Motor neuron (in vitro differentiated cells): ENCODE measurements around the gene INPP5D. TPM values are rescaled to one million over a fixed set of nuclear protein-coding genes. Genes with fewer than 3 reads are reported as not detected.

Experiments used
- ATAC-seq, 8 experiments: fragments of 200-7000 bp; cut with Tn5 transposase; replicated peaks in 6 of 8; 2 replicates each; pipeline ENCODE4 v1.8.0; 2021; ENCODE audit warnings: mild to moderate bottlenecking in 8 of 8, moderate library complexity in 8 of 8
- H3K27ac ChIP-seq, 2 donors: fragments of 250-450 bp; sonication (Bioruptor Pico); 2 replicates each; pipeline ENCODE4 v1.9.0; 2021; ENCODE audit warnings: antibody characterized with exemption in 2 of 2, mild to moderate bottlenecking in 2 of 2, moderate library complexity in 1 of 2
- H3K4me1 ChIP-seq, 2 donors: fragments of 250-450 bp; sonication (Bioruptor Pico); replicated peaks in 1 of 2; 2 replicates each; pipeline ENCODE4 v1.6.1; 2021; ENCODE audit warnings: antibody characterized with exemption in 2 of 2, mild to moderate bottlenecking in 2 of 2, moderate library complexity in 1 of 2
- H3K4me3 ChIP-seq, 5 donors: fragments of 250-450 bp; sonication (Bioruptor Pico); 2 replicates each; pipeline ENCODE4 v1.9.0; 2021; ENCODE audit warnings: antibody characterized with exemption in 5 of 5, mild to moderate bottlenecking in 5 of 5, moderate library complexity in 4 of 5
- WGBS, 10 experiments: fragments of 450-650 bp; shearing (Covaris generic); methylation state at CpG; one replicate each; pipeline ENCODE4 v1.0.0; 2022; 5-methylcytosine and 5-hydroxymethylcytosine counted together
- in situ Hi-C, 9 experiments: fragments of 400-800 bp; cut with MboI; loops; one replicate each; pipeline ENCODE4 v1.15.0; 2021; ENCODE audit warnings: low sequenced_read_pairs in 9 of 9, low pct_unique_long_range_greater_than_20kb in 2 of 9; ENCODE audit not compliant: unreplicated experiment in 9 of 9
- total RNA-seq, 8 experiments: library from RNA; unstranded; fragments of 300-600 nt; gene quantifications; 2 replicates each; pipeline versions ENCODE4 v1.2.3 to v1.2.4, GENCODE V29; 2022

The INPP5D gene
- total RNA-seq, 8 experiments from 2014 or later: 2.0 to 8.5 (median 3.8) TPM

- Histone ChIP-seq H3K4me1 (no peaks in the 10 kb centered on the region), H3K4me3 (no peak overlapping the region), H3K27ac (no peak overlapping the region)
- WGBS, 10 experiments: 20 to 100% (median 84%) methylated on average over 1 to 12 of the region's 21 CpGs; no CpG with 5 or more reads in 4 of the 10 experiments
- in situ Hi-C loops: no loop called here
- no peak for ATAC-seq
Observed at GRCh38 chr2:233124421-233125080, 64.4 kb downstream of the INPP5D start.

- Histone ChIP-seq H3K4me1 (no peaks in the 10 kb centered on the region), H3K4me3 (no peak overlapping the region), H3K27ac (no peak overlapping the region)
- 40 to 100% (median 73%) methylated on average over 1 to 4 of the region's 20 CpGs; no CpG with 5 or more reads in 4 of the 10 experiments for WGBS, 10 experiments
- in situ Hi-C loops: no loop called here
- no peak for ATAC-seq
Observed at GRCh38 chr2:233125455-233126065, 65.4 kb downstream of the INPP5D start.

GRCh38 chr2:233129351-233129978, 69.3 kb downstream of the INPP5D start:
- in situ Hi-C loops: no loop called here
- peak in 2 of 8 experiments; percentile 27 to 47 for ATAC-seq
- Histone ChIP-seq H3K4me3 (no peak overlapping the region), H3K27ac (no peak overlapping the region), H3K4me1 (no peaks in the 10 kb centered on the region)
- 0 to 90% (median 41%) methylated on average over 2 to 7 of the region's 9 CpGs; no CpG with 5 or more reads in 1 of the 10 experiments for WGBS, 10 experiments

GRCh38 chr2:233130024-233130423, 69.9 kb downstream of the INPP5D start:
- no peak for ATAC-seq
- Histone ChIP-seq H3K4me3 (no peak overlapping the region), H3K27ac (no peak overlapping the region), H3K4me1 (no peaks in the 10 kb centered on the region)
- in situ Hi-C loops: no loop called here
- 59 to 100% (median 93%) methylated on average over 1 to 5 of the region's 6 CpGs; no CpG with 5 or more reads in 3 of the 10 experiments for WGBS, 10 experiments

GRCh38 chr2:233130481-233131020, 70.4 kb downstream of the INPP5D start:
- in situ Hi-C loops: no loop called here
- WGBS, 10 experiments: 41 to 100% (median 73%) methylated on average over 1 to 5 of the region's 7 CpGs; no CpG with 5 or more reads in 2 of the 10 experiments
- no peak overlapping the region for H3K27ac ChIP-seq
- H3K4me3 ChIP-seq: no peak overlapping the region
- peak in 2 of 8 experiments; percentile 14 to 41 for ATAC-seq
- H3K4me1 ChIP-seq: no peaks in the 10 kb centered on the region

- no peak for ATAC-seq
- Histone ChIP-seq H3K4me3 (no peak overlapping the region), H3K4me1 (no peaks in the 10 kb centered on the region), H3K27ac (no peak overlapping the region)
- in situ Hi-C loops: no loop called here
- WGBS, 10 experiments: 10 to 93% (median 75%) methylated on average over 2 to 7 of the region's 9 CpGs
Observed at GRCh38 chr2:233131936-233132720, 72.0 kb downstream of the INPP5D start.

- Histone ChIP-seq H3K4me1 (no peaks in the 10 kb centered on the region), H3K27ac (no peak overlapping the region), H3K4me3 (no peak overlapping the region)
- 0 to 100% (median 75%) methylated on average over 1 of the region's 1 CpG; no CpG with 5 or more reads in 6 of the 10 experiments for WGBS, 10 experiments
- ATAC-seq: no peak
- in situ Hi-C loops: no loop called here
Observed at GRCh38 chr2:233133239-233133638, 73.1 kb downstream of the INPP5D start.

- in situ Hi-C loops: no loop called here
- Histone ChIP-seq H3K4me1 (peaks cover 9 to 15% of the 10 kb centered on the region in 2 donors), H3K27ac (no peak overlapping the region), H3K4me3 (no peak overlapping the region)
- no peak for ATAC-seq
- 0 to 100% (median 90%) methylated on average over 1 of the region's 1 CpG for WGBS, 10 experiments
Observed at GRCh38 chr2:233135421-233135820, 75.3 kb downstream of the INPP5D start.

GRCh38 chr2:233137040-233137439, 76.9 kb downstream of the INPP5D start:
- peaks cover 9 to 15% of the 10 kb centered on the region in 2 donors for H3K4me1 ChIP-seq
- in situ Hi-C loops: no loop called here
- H3K4me3 ChIP-seq: no peak overlapping the region
- 45 to 100% (median 87%) methylated on average over 2 of the region's 2 CpGs for WGBS, 10 experiments
- no peak for ATAC-seq
- no peak overlapping the region for H3K27ac ChIP-seq

- 50 to 93% (median 73%) methylated on average over 2 to 5 of the region's 5 CpGs; no CpG with 5 or more reads in 3 of the 10 experiments for WGBS, 10 experiments
- no peak overlapping the region for H3K27ac ChIP-seq
- no peak for ATAC-seq
- H3K4me3 ChIP-seq: no peak overlapping the region
- in situ Hi-C loops: no loop called here
- H3K4me1 ChIP-seq: peaks cover 9 to 15% of the 10 kb centered on the region in 2 donors
Observed at GRCh38 chr2:233140077-233140585, 80.0 kb downstream of the INPP5D start.

- H3K27ac ChIP-seq: no peak overlapping the region
- H3K4me3 ChIP-seq: no peak overlapping the region
- in situ Hi-C loops: no loop called here
- no peak for ATAC-seq
- peaks cover 9 to 15% of the 10 kb centered on the region in 2 donors for H3K4me1 ChIP-seq
- WGBS, 10 experiments: 24 to 95% (median 65%) methylated on average over 2 to 7 of the region's 7 CpGs; no CpG with 5 or more reads in 4 of the 10 experiments
Observed at GRCh38 chr2:233140978-233141377, 80.8 kb downstream of the INPP5D start.

GRCh38 chr2:233141901-233142300, 81.8 kb downstream of the INPP5D start:
- Histone ChIP-seq H3K4me1 (peaks cover 9 to 15% of the 10 kb centered on the region in 2 donors), H3K4me3 (no peak overlapping the region), H3K27ac (no peak overlapping the region)
- no peak for ATAC-seq
- 33 to 100% (median 75%) methylated on average over 1 to 3 of the region's 4 CpGs; no CpG with 5 or more reads in 2 of the 10 experiments for WGBS, 10 experiments
- in situ Hi-C loops: no loop called here
